ENCODE measurements around the gene P4HA2.

The P4HA2 gene

GRCh38 chr5:132220491-132220890, 7.2 kb downstream of the P4HA2 start:
- no peak for DNase-seq (ENCODE audit: low read depth)
- no peak overlapping the region for H3K4me3 ChIP-seq (ENCODE audit: control insufficient read depth, low read depth, low read length)
- TF ChIP-seq CTCF (IDR thresholded peaks at IDR 0.05; ENCODE audit: control insufficient read depth, insufficient read depth, low read depth, low read length, missing control alignments): no peak

GRCh38 chr5:132219981-132220380, 7.7 kb downstream of the P4HA2 start:
- no peak overlapping the region for H3K4me3 ChIP-seq (ENCODE audit: control insufficient read depth, low read depth, low read length)
- TF ChIP-seq CTCF (IDR thresholded peaks at IDR 0.05; ENCODE audit: control insufficient read depth, insufficient read depth, low read depth, low read length, missing control alignments): no peak
- DNase-seq (ENCODE audit: low read depth): no peak

- TF ChIP-seq CTCF (IDR thresholded peaks at IDR 0.05; ENCODE audit: control insufficient read depth, insufficient read depth, low read depth, low read length, missing control alignments): no peak
- H3K4me3 ChIP-seq (ENCODE audit: control insufficient read depth, low read depth, low read length): no peak overlapping the region
- no peak for DNase-seq (ENCODE audit: low read depth)
Measured at GRCh38 chr5:132219289-132219970, 8.2 kb downstream of the P4HA2 start.

GRCh38 chr5:132218321-132218720, 9.3 kb downstream of the P4HA2 start:
- no peak for TF ChIP-seq CTCF (IDR thresholded peaks at IDR 0.05; ENCODE audit: control insufficient read depth, insufficient read depth, low read depth, low read length, missing control alignments)
- DNase-seq (ENCODE audit: low read depth): no peak

GRCh38 chr5:132215329-132215728, 12.3 kb downstream of the P4HA2 start:
- no peak for TF ChIP-seq CTCF (IDR thresholded peaks at IDR 0.05; ENCODE audit: control insufficient read depth, insufficient read depth, low read depth, low read length, missing control alignments)
- H3K4me3 ChIP-seq (ENCODE audit: control insufficient read depth, low read depth, low read length): no peak overlapping the region
- DNase-seq (ENCODE audit: low read depth): peak; percentile 94

More at GRCh38 chr5:132218321-132218720, 9.3 kb downstream of the P4HA2 start:
- no peak overlapping the region for H3K4me3 ChIP-seq (ENCODE audit: control insufficient read depth, low read depth, low read length)

GRCh38 chr5:132214491-132214890, 13.2 kb downstream of the P4HA2 start:
- no peak for TF ChIP-seq CTCF (IDR thresholded peaks at IDR 0.05; ENCODE audit: control insufficient read depth, insufficient read depth, low read depth, low read length, missing control alignments)
- no peak overlapping the region for H3K4me3 ChIP-seq (ENCODE audit: control insufficient read depth, low read depth, low read length)
- DNase-seq (ENCODE audit: low read depth): no peak

All from AG09309 (cell line).